Activated gamma-delta T cell treated with Interleukin-2 at 50 U/mL for 16 hours (primary cell): ENCODE results near the gene GPR161.

Source experiments
- DNase-seq: peaks from one replicate; pipeline ENCODE4 v3.0.0-alpha.2; 2020

The GPR161 gene

DNA sequence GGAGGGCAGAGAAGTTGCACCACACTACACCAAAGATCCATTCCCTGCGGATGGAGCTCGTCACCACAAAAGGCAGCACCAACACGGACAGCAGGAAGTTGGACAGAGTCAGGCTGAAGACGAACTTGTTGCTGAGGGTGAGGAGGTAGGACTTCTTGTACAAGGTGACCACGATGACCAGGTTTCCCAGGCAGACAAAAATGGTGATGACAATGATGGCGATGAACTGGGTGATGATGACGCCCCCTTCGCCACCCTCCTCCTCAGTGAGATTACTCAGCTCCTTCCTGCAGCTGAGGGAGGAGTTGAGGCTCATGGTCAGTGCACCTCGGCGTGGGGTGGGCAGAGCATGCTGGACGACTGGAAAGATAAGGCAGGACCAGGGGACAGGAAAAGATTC lies 32.2 kb downstream of the GPR161 start:
- no peak for DNase-seq

DNA sequence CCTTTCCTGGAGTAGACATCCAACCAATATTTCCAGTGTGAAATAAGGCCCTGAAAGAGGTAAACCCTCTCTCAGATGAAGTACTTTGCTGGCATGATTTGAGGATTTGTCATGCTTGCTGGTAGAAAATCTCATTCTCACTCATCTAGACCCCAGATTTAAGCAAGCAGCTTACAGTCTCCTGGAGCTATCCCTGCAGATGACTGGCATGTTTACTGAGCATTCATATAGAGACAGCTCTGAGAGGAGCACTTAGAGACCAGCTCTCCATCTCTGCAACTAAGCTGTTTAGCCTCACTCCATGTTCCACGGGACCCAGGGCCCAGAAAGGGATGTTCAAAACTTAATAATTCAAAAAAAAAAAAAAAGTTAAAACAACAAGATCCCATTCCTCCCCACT lies 34.2 kb downstream of the GPR161 start:
- no peak for DNase-seq

DNA sequence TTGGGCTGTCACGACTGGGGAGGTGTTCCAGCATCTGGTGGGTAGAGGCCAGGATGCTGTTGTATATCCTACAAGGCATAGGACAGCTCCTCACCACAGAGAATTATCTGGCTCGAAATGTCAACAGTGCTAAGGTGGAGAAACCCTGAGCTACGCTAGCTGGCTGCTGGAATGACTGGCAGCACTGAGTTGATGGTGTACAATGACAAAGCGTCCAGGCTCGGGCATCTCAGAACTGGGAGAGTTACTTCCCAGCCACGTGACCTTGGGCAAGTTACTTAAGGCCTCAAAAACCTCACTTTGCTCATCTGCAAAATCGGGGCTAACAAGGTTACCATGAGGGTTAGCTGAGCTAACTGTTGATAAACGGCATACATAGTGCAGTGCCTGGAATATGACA lies 35.4 kb downstream of the GPR161 start:
- no peak for DNase-seq

- no peak for DNase-seq
Measured at GRCh38 chr1:168100315-168101002, 36.3 kb downstream of the GPR161 start.

DNA sequence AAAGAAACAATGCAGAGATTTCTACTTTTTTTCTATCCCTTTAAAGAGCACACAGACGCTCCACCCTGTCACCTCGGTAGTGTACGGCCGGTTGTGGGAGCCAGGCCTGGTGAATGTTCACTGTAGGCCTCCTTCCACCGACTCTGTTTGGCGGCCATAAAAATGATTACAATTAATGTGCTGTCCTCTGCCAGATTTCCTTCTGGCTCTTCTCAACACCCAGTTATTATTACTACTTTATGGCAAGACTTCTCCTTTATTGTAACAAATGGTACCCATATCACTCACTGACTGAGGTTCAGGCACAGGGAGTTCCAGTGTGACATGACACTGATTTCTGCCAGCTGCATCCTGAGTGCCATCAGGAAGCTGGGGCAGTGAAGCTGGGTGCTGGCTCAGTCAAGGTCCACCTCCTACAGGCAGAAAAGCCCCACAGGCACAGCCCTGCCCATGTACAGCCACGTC lies 37.4 kb downstream of the GPR161 start:
- DNase-seq, result no peak

GRCh38 chr1:168098534-168099320 lies 38.0 kb downstream of the GPR161 start:
- DNase-seq, result no peak

GRCh38 chr1:168097921-168098528 lies 38.7 kb downstream of the GPR161 start:
- no peak for DNase-seq

- DNase-seq, result no peak
Measured at GRCh38 chr1:168096296-168097165, 40.2 kb downstream of the GPR161 start.

DNA sequence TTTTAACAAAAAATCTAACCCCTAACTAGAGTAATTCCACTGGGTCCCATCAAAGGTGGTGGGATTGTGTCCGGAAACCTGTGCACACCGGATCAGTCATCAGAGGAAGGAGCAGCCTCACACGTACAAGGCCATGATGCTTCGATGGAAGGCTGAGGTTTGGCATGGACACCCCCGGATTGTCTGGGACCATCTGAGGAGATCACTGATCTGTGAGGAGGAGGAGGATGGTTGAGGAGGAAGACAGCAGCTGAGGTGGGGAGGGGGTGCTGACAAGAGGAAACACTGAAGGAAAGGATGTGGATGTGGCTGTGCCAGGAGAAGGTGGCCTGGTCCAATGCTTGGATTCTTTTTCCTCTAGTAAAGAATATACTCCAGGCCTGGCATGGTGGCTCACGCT lies 41.3 kb downstream of the GPR161 start:
- DNase-seq, result no peak

DNA sequence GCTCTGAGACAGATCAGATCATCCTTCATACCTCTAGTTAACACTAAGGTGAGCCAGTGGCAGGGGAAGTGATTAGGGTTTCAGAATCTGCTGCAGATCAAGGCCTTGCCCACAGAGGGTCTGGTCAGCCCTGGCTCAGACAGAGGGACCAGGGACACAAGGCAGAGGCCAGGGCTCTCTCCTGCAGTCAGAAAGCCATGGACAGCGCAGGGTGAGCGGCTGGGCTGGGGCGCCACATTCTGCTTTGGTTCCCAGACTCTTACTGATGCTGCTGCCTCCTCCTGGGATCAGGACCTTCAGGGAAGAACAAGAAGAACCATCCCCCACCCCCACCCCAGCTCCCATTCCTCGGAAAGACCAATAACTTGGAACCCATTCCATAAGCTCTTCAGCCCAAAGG lies 43.1 kb downstream of the GPR161 start:
- DNase-seq, result no peak

GRCh38 chr1:168092566-168093355 lies 44.0 kb downstream of the GPR161 start:
- no peak for DNase-seq

GRCh38 chr1:168091720-168092550 lies 44.8 kb downstream of the GPR161 start:
- DNase-seq, result no peak

DNA sequence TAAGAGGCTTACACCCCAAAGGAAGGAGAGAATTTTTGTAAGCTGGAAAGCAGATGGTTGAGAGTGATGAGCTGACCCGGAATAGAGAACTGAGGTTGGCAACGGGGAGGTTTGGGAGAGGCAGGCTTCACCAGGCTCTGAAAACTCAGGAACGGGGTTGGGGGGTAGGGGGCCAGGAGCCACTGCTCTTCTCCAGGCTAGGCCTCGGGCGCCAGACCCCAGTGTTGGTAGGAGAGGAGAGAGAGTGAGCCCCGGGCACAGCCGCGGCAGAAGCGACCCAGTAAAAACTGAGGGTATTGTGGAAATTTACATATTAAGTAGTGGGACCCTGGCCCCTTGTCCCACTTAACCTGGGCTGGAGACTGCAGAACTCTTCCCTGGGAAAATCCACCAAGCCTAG lies 45.7 kb downstream of the GPR161 start:
- no peak for DNase-seq

DNA sequence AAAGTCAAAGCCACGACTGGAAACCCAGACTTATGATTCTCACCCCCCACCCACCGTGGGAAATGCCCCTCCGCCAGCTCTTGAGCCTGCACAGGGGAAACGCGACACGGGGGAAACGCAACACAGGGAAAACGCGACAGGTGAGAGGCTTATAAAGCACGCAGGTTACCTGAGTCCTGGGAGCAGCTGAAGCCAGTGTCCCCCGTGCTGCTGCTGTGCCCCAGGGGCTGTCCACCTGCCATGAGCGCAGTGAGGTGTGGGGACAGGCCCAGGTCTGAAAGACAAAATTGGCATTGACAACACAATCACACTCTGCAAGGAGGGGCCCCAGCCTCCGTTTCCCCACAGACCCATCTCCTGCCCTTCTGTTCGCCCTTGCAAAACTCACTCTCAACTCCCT lies 46.3 kb downstream of the GPR161 start:
- DNase-seq, result no peak

GRCh38 chr1:168089979-168090337 lies 46.8 kb downstream of the GPR161 start:
- DNase-seq, result no peak

GRCh38 chr1:168089326-168089978 lies 47.3 kb downstream of the GPR161 start:
- DNase-seq, result no peak

- no peak for DNase-seq
Measured at GRCh38 chr1:168088511-168089325, 48.0 kb downstream of the GPR161 start.

- no peak for DNase-seq
Measured at GRCh38 chr1:168087696-168088095, 49.0 kb downstream of the GPR161 start.

- no peak for DNase-seq
Measured at GRCh38 chr1:168086438-168086837, 50.3 kb downstream of the GPR161 start.

GRCh38 chr1:168085401-168085872 lies 51.3 kb downstream of the GPR161 start:
- DNase-seq, result no peak
